ENCODE results near the gene ATP8B1.

GRCh38 chr18:57813245-57813644 lies 10.1 kb upstream of the ATP8B1 start:
- TF ChIP-seq CTCF (IDR thresholded peaks at IDR 0.05 in 8 of 11, conservative IDR thresholded peaks at IDR 0.05 in 3 of 11) (no peak), POLR2A (IDR thresholded peaks at IDR 0.05) (no peak)

All from spleen (tissue), 7 donors.